GM23248 (cell line): ENCODE measurements around the gene MKKS. TPM values are rescaled to one million over a fixed set of nuclear protein-coding genes. Genes with fewer than 3 reads are reported as not detected.

Experiments used
- DNase-seq: peaks from one replicate; pipeline ENCODE4 v3.0.0-alpha.2; 2015
- H2AFZ ChIP-seq: fragments of 200-600 bp; sonication (generic); 2 replicates; pipeline ENCODE4 v1.6.1; 2016; ENCODE audit warnings: antibody characterized with exemption
- H3F3A ChIP-seq: fragments of 200-600 bp; sonication (generic); 2 replicates; pipeline ENCODE4 v1.6.1; 2016; ENCODE audit warnings: mild to moderate bottlenecking, antibody characterized with exemption, mixed run types; ENCODE audit not compliant: insufficient read depth
- H3K27ac ChIP-seq: fragments of 200-600 bp; sonication (generic); 2 replicates; pipeline ENCODE4 v1.5.1; 2016; ENCODE audit warnings: mild to moderate bottlenecking
- H3K27me3 ChIP-seq: fragments of 200-600 bp; sonication (generic); replicated peaks from 2 replicates; pipeline ENCODE4 v1.6.1; 2016; ENCODE audit warnings: mild to moderate bottlenecking; ENCODE audit not compliant: insufficient read depth
- H3K36me3 ChIP-seq: fragments of 200-600 bp; sonication (generic); 2 replicates; pipeline ENCODE4 v1.6.1; 2016; ENCODE audit warnings: low read depth, mild to moderate bottlenecking
- H3K4me1 ChIP-seq: fragments of 200-600 bp; sonication (generic); 2 replicates; pipeline ENCODE4 v1.6.1; 2016; ENCODE audit warnings: mild to moderate bottlenecking; ENCODE audit not compliant: insufficient read depth
- H3K4me2 ChIP-seq: fragments of 200-600 bp; sonication (generic); one replicate; pipeline ENCODE4 v1.6.1; 2016; ENCODE audit warnings: mild to moderate bottlenecking; ENCODE audit not compliant: unreplicated experiment
- H3K4me3 ChIP-seq: fragments of 200-600 bp; sonication (generic); 2 replicates; pipeline ENCODE4 v1.5.1; 2016; ENCODE audit warnings: mild to moderate bottlenecking
- H3K79me2 ChIP-seq: fragments of 200-600 bp; sonication (generic); 2 replicates; pipeline ENCODE4 v1.6.1; 2016; ENCODE audit warnings: mild to moderate bottlenecking; ENCODE audit not compliant: insufficient read depth
- H3K9ac ChIP-seq: fragments of 200-600 bp; sonication (generic); 2 replicates; pipeline ENCODE4 v1.6.1; 2016; ENCODE audit warnings: mild to moderate bottlenecking
- H3K9me2 ChIP-seq: fragments of 200-600 bp; sonication (generic); 2 replicates; pipeline ENCODE4 v1.6.1; 2016; ENCODE audit warnings: mixed run types, mild to moderate bottlenecking, moderate library complexity; ENCODE audit not compliant: insufficient read depth
- H3K9me3 ChIP-seq: fragments of 200-600 bp; sonication (generic); one replicate; pipeline ENCODE4 v1.6.1; 2017; ENCODE audit warnings: low read depth
- H4K20me1 ChIP-seq: fragments of 200-600 bp; sonication (generic); 2 replicates; pipeline ENCODE4 v1.6.0; 2016; ENCODE audit not compliant: insufficient read depth
- EZH2 ChIP-seq: fragments of 200-600 bp; sonication (generic); IDR thresholded peaks from 2 replicates; pipeline ENCODE4 v1.6.1; 2018; ENCODE audit warnings: antibody characterized with exemption, mild to moderate bottlenecking; ENCODE audit not compliant: insufficient read depth, poor library complexity, severe bottlenecking
- EZH2phosphoT487 ChIP-seq: fragments of 200-600 bp; sonication (generic); IDR thresholded peaks from 2 replicates; pipeline ENCODE4 v1.6.1; 2018; ENCODE audit warnings: antibody characterized with exemption, moderate library complexity, mild to moderate bottlenecking, low read depth; ENCODE audit not compliant: insufficient read depth
- WGBS, 2 experiments: methylation state at CpG; one replicate each; pipeline ENCODE4 v1.1.6; 2015 to 2017; ENCODE audit warnings: low lambda C conversion rate in 2 of 2, low coverage in 1 of 2; ENCODE audit errors: missing lambda C conversion rate in 2 of 2; 5-methylcytosine and 5-hydroxymethylcytosine counted together
- in situ Hi-C: fragments of 300-500 bp; cut with MboI; formaldehyde crosslinking; loops from 2 replicates; pipeline ENCODE4 v1.15.0; 2020
- polyA plus RNA-seq: library from polyadenylated mRNA; unstranded; fragments of >200 nt; fragmentation: Nextera tagmentation; extraction: Ambion mirVana; gene quantifications from 2 replicates; pipeline ENCODE4 v1.2.1, GENCODE V29; 2016
- total RNA-seq: library from RNA; depleted of rRNA; stranded (reverse); fragments of >200 nt; shearing (Covaris generic); gene quantifications from 2 replicates; pipeline ENCODE4 v1.2.3, GENCODE V29; 2014

MKKS gene
- total and polyA plus RNA-seq, 2 experiments from 2014 or later, result 9.8 to 17.8 TPM

- Histone ChIP-seq H3F3A (peaks cover 5% of the 10 kb centered on the region; the same call in 1 of the 2 replicates), H4K20me1 (no peaks in the 10 kb centered on the region), H3K9me2 (no peaks in the 10 kb centered on the region), H3K27me3 (no peaks in the 10 kb centered on the region), H3K27ac (no peak overlapping the region), H3K9ac (no peak overlapping the region), H2AFZ (no peak overlapping the region), H3K4me2 (no peak overlapping the region), H3K36me3 (no peaks in the 10 kb centered on the region), H3K9me3 (no peaks in the 10 kb centered on the region), H3K79me2 (peaks cover 22% of the 10 kb centered on the region), H3K4me3 (no peak overlapping the region), H3K4me1 (no peaks in the 10 kb centered on the region)
- in situ Hi-C loops, result loop anchor here (25.0 kb wide), 1 partner anchor 1032 kb away; no protein-coding TSS in a partner anchor
- no peak for DNase-seq
- WGBS, 2 experiments, result 70 to 71% methylated on average over 2 of the region's 2 CpGs
- no peak for TF ChIP-seq EZH2
Measured at GRCh38 chr20:10443936-10444335, 9.9 kb upstream of the MKKS start.

GRCh38 chr20:10438217-10438616, 4.2 kb upstream of the MKKS start:
- H3K36me3 ChIP-seq, result no peaks in the 10 kb centered on the region
- H3K9me2 ChIP-seq, result no peaks in the 10 kb centered on the region
- no peak overlapping the region for H3K4me3 ChIP-seq
- no peak overlapping the region for H3K27ac ChIP-seq
- H3K27me3 ChIP-seq, result no peaks in the 10 kb centered on the region
- TF ChIP-seq EZH2 (no peak), EZH2phosphoT487 (no peak)
- no peaks in the 10 kb centered on the region for H4K20me1 ChIP-seq
- DNase-seq, result no peak
- no peaks in the 10 kb centered on the region for H3F3A ChIP-seq
- H3K79me2 ChIP-seq, result peaks cover 31% of the 10 kb centered on the region
- no peaks in the 10 kb centered on the region for H3K9me3 ChIP-seq
- no peaks in the 10 kb centered on the region for H3K4me1 ChIP-seq
- WGBS, 2 experiments, result 83 to 87% methylated on average over 4 of the region's 4 CpGs
- in situ Hi-C loops, result loop anchor here (25.0 kb wide), 1 partner anchor 1026 kb away; no protein-coding TSS in a partner anchor
- H3K9ac ChIP-seq, result no peak overlapping the region
- no peak overlapping the region for H2AFZ ChIP-seq
- no peak overlapping the region for H3K4me2 ChIP-seq

GRCh38 chr20:10436053-10436699, 2.2 kb upstream of the MKKS start:
- no peak for TF ChIP-seq EZH2phosphoT487
- TF ChIP-seq EZH2, result no peak
- peak overlapping the region; percentile 82 for H3K4me3 ChIP-seq
- H3K27ac ChIP-seq, result no peak overlapping the region
- peak overlapping the region; percentile 80 for H3K4me2 ChIP-seq
- no peaks in the 10 kb centered on the region for H3K9me3 ChIP-seq
- in situ Hi-C loops, result loop anchor here (25.0 kb wide), 1 partner anchor 1024 kb away; no protein-coding TSS in a partner anchor
- WGBS, 2 experiments, result 89 to 93% methylated on average over 19 to 20 of the region's 20 CpGs
- H3K9me2 ChIP-seq, result no peaks in the 10 kb centered on the region
- no peak overlapping the region for H3K9ac ChIP-seq
- H3K79me2 ChIP-seq, result peaks cover 50% of the 10 kb centered on the region
- H3K27me3 ChIP-seq, result no peaks in the 10 kb centered on the region
- H2AFZ ChIP-seq, result peak overlapping the region; percentile 95
- no peaks in the 10 kb centered on the region for H4K20me1 ChIP-seq
- no peaks in the 10 kb centered on the region for H3K36me3 ChIP-seq
- no peak for DNase-seq
- H3K4me1 ChIP-seq, result no peaks in the 10 kb centered on the region
- no peaks in the 10 kb centered on the region for H3F3A ChIP-seq

- no peak for TF ChIP-seq EZH2phosphoT487
- no peak for TF ChIP-seq EZH2
- Histone ChIP-seq H3K9ac (peak within 1 kb of the TSS; percentile 91), H3K36me3 (no peaks in the 10 kb centered on the region), H3K27me3 (no peaks in the 10 kb centered on the region), H4K20me1 (no peaks in the 10 kb centered on the region), H3K79me2 (peaks cover 60% of the 10 kb centered on the region), H3K4me3 (peak within 1 kb of the TSS; percentile 82), H3K9me2 (no peaks in the 10 kb centered on the region), H3F3A (no peaks in the 10 kb centered on the region), H3K4me2 (peak within 1 kb of the TSS; percentile 91), H2AFZ (peak within 1 kb of the TSS; percentile 95), H3K27ac (peak within 1 kb of the TSS; percentile 89), H3K4me1 (no peaks in the 10 kb centered on the region; the same call in 1 of the 2 replicates), H3K9me3 (no peaks in the 10 kb centered on the region)
- in situ Hi-C loops, result loop anchor here (25.0 kb wide), 1 partner anchor 1023 kb away; no protein-coding TSS in a partner anchor
- DNase-seq, result peak; percentile 96
- 0 to 1% methylated on average over 32 of the region's 32 CpGs for WGBS, 2 experiments
Measured at GRCh38 chr20:10434832-10435812, 1.1 kb upstream of the MKKS start, which contains the start of gene SLX4IP. Gene SLX4IP, plus strand, starts transcription at chr20:10435305. Its CDS starts 22,900 bp downstream, at chr20:10458205.
